GM19025 (cell line): ENCODE data around the gene OR2T6.
A peak's percentile ranks its signal among the peaks of the same experiment; 100 is the strongest.

Source experiments
- ATAC-seq: cut with Tn5 transposase; IDR thresholded peaks from one replicate; pipeline ENCODE4 v1.9.1; 2021; ENCODE audit warnings: mild to moderate bottlenecking, low read depth, moderate library complexity; ENCODE audit not compliant: unreplicated experiment

The OR2T6 gene, protein sequence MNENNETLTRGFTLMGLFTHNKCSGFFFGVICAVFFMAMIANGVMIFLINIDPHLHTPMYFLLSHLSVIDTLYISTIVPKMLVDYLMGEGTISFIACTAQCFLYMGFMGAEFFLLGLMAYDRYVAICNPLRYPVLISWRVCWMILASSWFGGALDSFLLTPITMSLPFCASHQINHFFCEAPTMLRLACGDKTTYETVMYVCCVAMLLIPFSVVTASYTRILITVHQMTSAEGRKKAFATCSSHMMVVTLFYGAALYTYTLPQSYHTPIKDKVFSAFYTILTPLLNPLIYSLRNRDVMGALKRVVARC

DNA sequence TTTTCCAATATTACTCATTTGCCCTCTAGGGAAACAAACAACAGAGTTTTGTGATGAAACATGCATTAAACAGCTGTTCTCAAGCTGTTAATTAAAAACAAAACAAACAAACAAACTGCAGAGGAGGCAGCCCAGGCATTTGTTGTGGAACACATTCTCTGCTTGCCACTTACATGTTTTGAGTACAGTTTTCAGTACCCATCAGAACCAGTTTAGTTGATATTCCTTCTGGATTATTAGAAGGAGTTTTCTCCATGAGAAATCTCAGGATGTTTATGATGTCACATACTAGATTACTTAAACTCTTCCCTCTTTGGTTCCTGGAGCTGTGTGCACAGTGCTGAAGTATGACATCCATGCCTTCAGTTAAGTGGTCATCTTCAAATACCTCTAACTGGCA is at the start of gene OR2T6:
Gene OR2T6, plus strand, starts transcription at position 301 of the 400 bp plus-strand sequence. CDS start 11,863 bp downstream, outside the sequence.
- ATAC-seq = no peak

DNA sequence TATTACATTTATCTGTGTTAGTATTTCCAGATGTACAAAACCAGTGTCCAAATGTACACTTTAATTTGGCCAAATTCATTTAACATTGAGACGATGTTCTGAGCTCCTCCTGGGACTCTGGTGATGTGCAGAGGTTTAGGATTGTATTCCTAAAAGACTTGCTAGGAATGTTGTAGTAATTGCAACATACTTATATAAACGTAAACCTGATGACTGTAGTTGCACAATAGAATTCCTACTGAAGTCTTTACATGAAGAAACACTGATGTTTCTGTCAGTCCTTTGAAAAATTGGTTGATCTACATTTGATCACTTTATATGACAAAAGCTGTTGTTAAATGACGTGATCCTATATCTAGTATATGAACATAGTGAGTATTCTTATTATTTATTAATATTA is 32.1 kb upstream of the OR2T6 start:
- ATAC-seq = no peak

- no peak for ATAC-seq
These were observed 27.1 kb upstream of the OR2T6 start, which contains the start of gene OR14C36 for GRCh38 chr1:248348475-248348874. TSS of gene OR14C36 (plus strand) at chr1:248348775. CDS start at chr1:248348775, 0 bp downstream.

DNA sequence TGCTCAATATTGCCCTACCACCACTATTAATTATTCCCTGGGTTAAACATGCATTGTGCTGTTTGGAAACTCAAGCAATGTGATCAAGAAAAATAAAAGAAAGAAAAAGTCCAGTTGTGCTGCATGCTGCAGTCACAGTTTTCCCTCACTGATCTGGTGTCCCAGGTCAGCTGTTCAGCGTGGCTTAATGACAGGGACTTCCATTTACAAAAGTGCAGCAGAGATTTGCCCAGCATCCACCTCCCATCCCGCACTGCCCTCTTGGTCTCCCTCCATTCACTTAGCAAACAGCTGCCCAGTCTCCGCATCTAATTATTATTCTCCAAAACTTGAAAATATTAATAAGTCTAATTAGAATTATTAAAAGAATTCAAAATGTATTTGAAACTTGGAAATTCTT is 16.1 kb upstream of the OR2T6 start:
- ATAC-seq = no peak

- ATAC-seq = no peak
These were observed 14.3 kb upstream of the OR2T6 start, which contains the start of gene OR2T4 for GRCh38 chr1:248361121-248361715. TSS of gene OR2T4 (plus strand) at chr1:248361665. CDS start at chr1:248361665, 0 bp downstream.

DNA sequence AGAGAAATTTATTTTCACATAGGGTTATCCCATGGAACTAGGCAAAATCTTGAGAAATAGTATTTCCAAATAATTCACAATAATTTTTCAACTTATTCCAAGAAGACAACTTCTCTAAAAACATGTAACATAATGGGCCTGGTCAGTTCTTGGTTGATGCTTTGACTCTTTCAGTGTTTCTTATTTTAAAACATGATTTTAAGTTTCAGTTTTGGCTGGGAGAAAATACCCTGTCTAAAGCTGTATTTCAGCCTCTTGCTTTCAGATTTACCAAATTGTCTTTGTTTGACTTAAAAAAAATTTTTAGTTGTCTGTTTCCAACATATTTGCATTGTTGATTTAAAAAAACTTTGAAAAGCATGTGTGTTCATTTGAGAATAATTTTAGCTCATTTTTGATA is 8.9 kb upstream of the OR2T6 start:
- ATAC-seq = no peak

DNA sequence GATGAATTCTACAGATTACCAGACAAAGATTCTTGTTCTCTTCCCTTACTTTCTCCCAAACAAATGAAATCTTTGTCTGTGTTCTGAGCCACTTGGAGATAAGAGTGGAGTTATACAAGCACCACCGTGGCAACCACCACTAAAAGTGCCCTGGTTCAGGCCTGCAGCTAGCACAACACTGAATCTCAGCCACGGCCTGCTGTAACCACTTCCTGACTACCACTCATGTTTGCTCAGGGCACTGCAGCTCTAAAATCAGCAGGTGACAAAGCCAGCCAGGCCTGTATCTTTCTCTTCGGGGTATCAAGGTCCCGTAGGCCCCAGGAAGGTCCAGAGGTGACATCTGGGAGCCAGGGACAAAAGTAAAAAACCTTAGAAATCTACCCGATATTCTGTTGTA is 3.2 kb upstream of the OR2T6 start:
- ATAC-seq = no peak

GRCh38 chr1:248373761-248374160 is 1.8 kb upstream of the OR2T6 start:
- ATAC-seq = no peak

DNA sequence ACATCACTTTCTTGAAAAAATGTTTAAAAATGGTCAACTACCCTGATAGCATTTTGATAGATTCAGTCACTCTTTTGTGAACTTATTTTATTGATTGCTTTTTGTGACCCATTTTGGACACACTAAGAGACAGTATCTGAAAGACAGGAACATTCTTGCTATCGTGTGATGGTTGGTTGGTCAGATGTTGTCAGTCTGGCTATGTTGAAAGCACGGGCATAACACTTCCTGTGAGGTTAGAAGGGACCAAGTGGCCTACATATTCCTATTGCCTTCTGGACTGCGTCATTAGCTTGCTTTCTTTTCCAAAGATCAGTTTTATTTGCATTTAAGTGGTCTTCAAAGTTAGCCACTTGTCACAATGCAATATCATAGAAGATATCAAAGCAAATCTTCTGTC is 1.4 kb downstream of the OR2T6 start:
- ATAC-seq = no peak

DNA sequence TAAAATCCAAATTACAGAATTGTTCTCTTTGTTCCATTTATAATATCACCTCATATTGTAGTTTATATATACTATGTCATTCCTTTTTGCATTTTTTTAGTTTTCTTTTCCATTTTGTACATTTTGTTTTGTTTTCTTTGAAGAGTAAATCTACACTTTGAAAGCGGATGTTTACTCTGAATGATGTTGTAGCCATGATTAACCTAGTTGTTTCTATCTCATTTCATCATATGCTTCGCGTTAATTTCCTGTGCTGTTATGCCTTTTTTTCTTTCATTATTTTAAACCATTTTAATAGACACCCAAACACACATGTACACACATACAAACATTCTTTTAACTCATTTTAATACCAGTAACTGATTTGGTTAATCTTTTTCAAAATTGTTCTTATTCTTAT is 5.3 kb downstream of the OR2T6 start:
- ATAC-seq = no peak

GRCh38 chr1:248388426-248388825 is 12.9 kb downstream of the OR2T6 start:
- ATAC-seq = no peak

GRCh38 chr1:248393050-248393449 is 17.5 kb downstream of the OR2T6 start:
- no peak for ATAC-seq

GRCh38 chr1:248402748-248403147 is 27.2 kb downstream of the OR2T6 start, which contains the start of gene OR2T1:
TSS of gene OR2T1 (plus strand) at chr1:248403048. CDS start at chr1:248406148, 3,100 bp downstream.
- ATAC-seq = no peak

DNA sequence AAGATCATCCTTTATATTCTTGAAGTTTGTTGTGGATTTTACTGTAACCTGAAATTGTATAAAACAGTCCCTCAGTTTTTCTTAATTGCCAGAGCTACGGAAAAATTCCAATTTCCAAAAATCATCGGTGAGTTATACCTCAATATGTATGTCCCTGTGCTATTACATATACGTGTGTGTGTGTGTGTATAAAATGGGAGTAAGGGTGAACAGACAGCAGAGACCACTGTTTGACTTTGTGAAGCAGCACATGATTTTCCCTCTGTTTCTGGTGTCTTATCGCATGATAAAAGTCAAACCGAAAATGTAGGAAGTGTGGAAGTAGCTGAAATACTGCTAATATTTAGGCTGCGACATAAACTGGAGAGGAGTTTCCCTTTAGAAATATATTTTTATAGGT is 28.5 kb downstream of the OR2T6 start:
- no peak for ATAC-seq

GRCh38 chr1:248406721-248407692 is 31.5 kb downstream of the OR2T6 start:
- ATAC-seq = no peak

GRCh38 chr1:248416226-248416625 is 40.7 kb downstream of the OR2T6 start:
- ATAC-seq = no peak

- ATAC-seq = no peak
These were observed 42.3 kb downstream of the OR2T6 start for GRCh38 chr1:248417854-248418253.

DNA sequence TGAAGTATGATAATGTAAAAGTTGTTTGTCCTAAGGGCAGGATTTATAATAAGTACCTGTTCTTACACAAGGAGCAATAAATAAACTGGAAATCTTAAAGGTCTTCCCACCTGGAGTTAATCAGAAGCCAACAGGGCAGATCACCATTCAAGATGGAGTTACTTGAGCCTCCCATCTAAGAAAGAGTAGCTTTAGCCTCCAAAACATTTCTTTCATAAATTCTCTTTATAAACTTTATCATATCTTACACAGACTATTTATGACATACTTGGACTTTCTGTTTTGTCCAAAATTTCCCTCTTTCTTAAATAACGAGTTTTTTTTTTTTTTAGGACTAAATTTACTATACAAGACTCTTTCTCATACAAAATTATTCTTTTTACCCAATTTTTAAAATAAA is 45.8 kb downstream of the OR2T6 start:
- no peak for ATAC-seq

GRCh38 chr1:248427526-248428191 is 52.1 kb downstream of the OR2T6 start:
- peak; percentile 36 for ATAC-seq

GRCh38 chr1:248428192-248428533 is 52.6 kb downstream of the OR2T6 start:
- ATAC-seq = peak; percentile 98
